ENCODE results near the gene B4GAT1.
"Not testable (repeated sequence)": the region's sequence is repeated elsewhere in the genome, so short reads cannot be mapped to it uniquely, and the experiment has no call there.

Gene B4GAT1

GRCh38 chr11:66363187-66363601 is 15.8 kb upstream of the B4GAT1 start:
- no peak for DNase-seq (ENCODE audit: low read depth)

GRCh38 chr11:66362481-66363147 is 15.2 kb upstream of the B4GAT1 start:
- DNase-seq (ENCODE audit: low read depth): no peak

- no peak for DNase-seq (ENCODE audit: low read depth)
Measured at GRCh38 chr11:66361502-66361941, 14.1 kb upstream of the B4GAT1 start.

- DNase-seq (ENCODE audit: low read depth): no peak
Measured at GRCh38 chr11:66360406-66361073, 13.1 kb upstream of the B4GAT1 start.

GRCh38 chr11:66359662-66360087 is 12.2 kb upstream of the B4GAT1 start:
- DNase-seq (ENCODE audit: low read depth): no peak

- not testable (repeated sequence) for DNase-seq (ENCODE audit: low read depth)
Measured at GRCh38 chr11:66350560-66351235, 3.3 kb upstream of the B4GAT1 start.

GRCh38 chr11:66349084-66349386 is 1.6 kb upstream of the B4GAT1 start:
- DNase-seq (ENCODE audit: low read depth): no peak

GRCh38 chr11:66346476-66347424 is 679 bp downstream of the B4GAT1 start:
- no peak for DNase-seq (ENCODE audit: low read depth)

- no peak for DNase-seq (ENCODE audit: low read depth)
Measured at GRCh38 chr11:66345316-66345649, 2.1 kb downstream of the B4GAT1 start.

- peak; percentile 88 for DNase-seq (ENCODE audit: low read depth)
Measured at GRCh38 chr11:66344550-66345315, 2.7 kb downstream of the B4GAT1 start, which contains the start of gene BRMS1. BRMS1 (minus strand) TSS chr11:66345104; CDS start chr11:66342234, 2,870 bp downstream.

GRCh38 chr11:66343176-66343575 is 4.3 kb downstream of the B4GAT1 start:
- DNase-seq (ENCODE audit: low read depth): no peak

GRCh38 chr11:66341502-66342126 is 5.8 kb downstream of the B4GAT1 start:
- no peak for DNase-seq (ENCODE audit: low read depth)

- DNase-seq (ENCODE audit: low read depth): no peak
Measured at GRCh38 chr11:66340596-66341501, 6.6 kb downstream of the B4GAT1 start.

GRCh38 chr11:66339686-66340483 is 7.5 kb downstream of the B4GAT1 start:
- no peak for DNase-seq (ENCODE audit: low read depth)

- no peak for DNase-seq (ENCODE audit: low read depth)
Measured at GRCh38 chr11:66339162-66339675, 8.2 kb downstream of the B4GAT1 start.

GRCh38 chr11:66338276-66339161 is 8.9 kb downstream of the B4GAT1 start:
- no peak for DNase-seq (ENCODE audit: low read depth)

- no peak for DNase-seq (ENCODE audit: low read depth)
Measured at GRCh38 chr11:66337103-66337899, 10.1 kb downstream of the B4GAT1 start.

Data from HS-27A (cell line).